Loucy (cell line): Measurements from ENCODE around the gene UNC79.

Experiments
- H2AFZ ChIP-seq: fragments of 200-600 bp; sonication (generic); 2 replicates; pipeline ENCODE4 v1.6.0; 2016; ENCODE audit warnings: antibody characterized with exemption, mild to moderate bottlenecking, low read length, moderate library complexity
- H3F3A ChIP-seq: fragments of 200-600 bp; 2 replicates; pipeline ENCODE4 v1.6.0; 2016; ENCODE audit warnings: antibody characterized with exemption, low read depth, mild to moderate bottlenecking
- H3K27me3 ChIP-seq: fragments of 200-600 bp; sonication (generic); 2 replicates; pipeline ENCODE4 v1.6.1; 2014; ENCODE audit warnings: low read length, mild to moderate bottlenecking; ENCODE audit not compliant: insufficient read depth, poor library complexity, severe bottlenecking
- H3K36me3 ChIP-seq: fragments of 200-600 bp; sonication (generic); 2 replicates; pipeline ENCODE4 v1.6.1; 2016; ENCODE audit warnings: low read length; ENCODE audit not compliant: insufficient read depth
- H3K4me1 ChIP-seq: fragments of 200-600 bp; sonication (generic); 2 replicates; pipeline ENCODE4 v1.5.1; 2014; ENCODE audit warnings: low read length, mild to moderate bottlenecking; ENCODE audit not compliant: insufficient read depth, poor library complexity, severe bottlenecking
- H3K4me2 ChIP-seq: fragments of 200-600 bp; sonication (generic); 2 replicates; pipeline ENCODE4 v1.6.0; 2014; ENCODE audit warnings: antibody characterized with exemption, low read length, low read depth, mild to moderate bottlenecking; ENCODE audit not compliant: poor library complexity, severe bottlenecking
- H3K4me3 ChIP-seq: fragments of 200-600 bp; sonication (generic); 2 replicates; pipeline ENCODE4 v1.5.1; 2014; ENCODE audit warnings: low read length, mild to moderate bottlenecking, mixed read lengths; ENCODE audit not compliant: poor library complexity, severe bottlenecking
- H3K79me2 ChIP-seq: fragments of 200-600 bp; sonication (generic); 2 replicates; pipeline ENCODE4 v1.6.1; 2014; ENCODE audit warnings: low read length; ENCODE audit not compliant: insufficient read depth
- H3K9ac ChIP-seq: fragments of 200-600 bp; sonication (generic); 2 replicates; pipeline ENCODE4 v1.6.0; 2014; ENCODE audit warnings: mild to moderate bottlenecking, low read depth, low read length, moderate library complexity; ENCODE audit not compliant: poor library complexity, severe bottlenecking
- H3K9me2 ChIP-seq: fragments of 200-600 bp; sonication (generic); replicated peaks from 2 replicates; pipeline ENCODE4 v1.6.1; 2016; ENCODE audit warnings: low read depth, low read length, mixed read lengths
- H3K9me3 ChIP-seq: fragments of 200-600 bp; sonication (generic); 2 replicates; pipeline ENCODE4 v1.6.1; 2014; ENCODE audit warnings: mild to moderate bottlenecking, antibody characterized with exemption, low read length, low read depth; ENCODE audit not compliant: insufficient read depth
- H4K20me1 ChIP-seq: fragments of 200-600 bp; sonication (generic); 2 replicates; pipeline ENCODE4 v1.6.0; 2014; ENCODE audit warnings: antibody characterized with exemption, low read length, mild to moderate bottlenecking; ENCODE audit not compliant: insufficient read depth, poor library complexity, severe bottlenecking
- EZH2phosphoT487 ChIP-seq: fragments of 200-600 bp; IDR thresholded peaks from 2 replicates; pipeline ENCODE4 v1.6.1; 2018; ENCODE audit warnings: antibody characterized with exemption, mild to moderate bottlenecking, moderate library complexity, borderline replicate concordance
- TF ChIP-seq, protein P1 (sequence below): fragments of 200-600 bp; sonication (generic); conservative IDR thresholded peaks from 2 replicates; pipeline ENCODE4 v1.5.1; 2014; ENCODE audit warnings: mild to moderate bottlenecking, antibody characterized with exemption, low read length

Gene UNC79

GRCh38 chr14:93533842-93534241, 103.1 kb downstream of the UNC79 start:
- H2AFZ ChIP-seq, result no peak overlapping the region
- peaks cover 3% of the 10 kb centered on the region for H3K4me1 ChIP-seq
- H3K9me3 ChIP-seq, result no peaks in the 10 kb centered on the region
- no peaks in the 10 kb centered on the region for H3K79me2 ChIP-seq
- TF ChIP-seq, protein P1, sequence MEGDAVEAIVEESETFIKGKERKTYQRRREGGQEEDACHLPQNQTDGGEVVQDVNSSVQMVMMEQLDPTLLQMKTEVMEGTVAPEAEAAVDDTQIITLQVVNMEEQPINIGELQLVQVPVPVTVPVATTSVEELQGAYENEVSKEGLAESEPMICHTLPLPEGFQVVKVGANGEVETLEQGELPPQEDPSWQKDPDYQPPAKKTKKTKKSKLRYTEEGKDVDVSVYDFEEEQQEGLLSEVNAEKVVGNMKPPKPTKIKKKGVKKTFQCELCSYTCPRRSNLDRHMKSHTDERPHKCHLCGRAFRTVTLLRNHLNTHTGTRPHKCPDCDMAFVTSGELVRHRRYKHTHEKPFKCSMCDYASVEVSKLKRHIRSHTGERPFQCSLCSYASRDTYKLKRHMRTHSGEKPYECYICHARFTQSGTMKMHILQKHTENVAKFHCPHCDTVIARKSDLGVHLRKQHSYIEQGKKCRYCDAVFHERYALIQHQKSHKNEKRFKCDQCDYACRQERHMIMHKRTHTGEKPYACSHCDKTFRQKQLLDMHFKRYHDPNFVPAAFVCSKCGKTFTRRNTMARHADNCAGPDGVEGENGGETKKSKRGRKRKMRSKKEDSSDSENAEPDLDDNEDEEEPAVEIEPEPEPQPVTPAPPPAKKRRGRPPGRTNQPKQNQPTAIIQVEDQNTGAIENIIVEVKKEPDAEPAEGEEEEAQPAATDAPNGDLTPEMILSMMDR, result no peak
- TF ChIP-seq EZH2phosphoT487, result no peak
- H3K36me3 ChIP-seq, result no peaks in the 10 kb centered on the region
- H3K9me2 ChIP-seq, result no peaks in the 10 kb centered on the region
- H3K4me2 ChIP-seq, result no peak overlapping the region
- no peak overlapping the region for H3K4me3 ChIP-seq
- no peak overlapping the region for H3K9ac ChIP-seq
- no peaks in the 10 kb centered on the region for H4K20me1 ChIP-seq
- no peaks in the 10 kb centered on the region for H3K27me3 ChIP-seq
- H3F3A ChIP-seq, result no peaks in the 10 kb centered on the region

DNA sequence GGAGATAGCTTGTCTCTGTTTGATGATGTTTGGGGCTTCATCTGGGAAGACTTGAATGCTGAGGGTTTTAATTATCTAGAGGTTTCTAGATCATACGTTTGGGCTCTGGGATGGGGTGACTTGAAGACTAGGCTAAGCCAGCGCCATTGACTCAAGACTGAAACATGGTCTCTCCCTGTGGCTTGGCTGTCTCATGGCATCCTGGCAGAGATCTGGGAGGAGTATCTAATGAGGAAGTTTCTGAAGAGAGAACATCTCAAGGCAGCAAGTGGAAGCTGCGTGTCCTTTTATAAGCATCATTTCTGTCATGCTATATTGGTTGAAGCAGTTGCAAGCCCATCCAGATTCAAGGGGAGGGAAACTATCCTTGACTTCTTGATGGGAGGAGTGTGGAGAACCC, 104.8 kb downstream of the UNC79 start:
- Histone ChIP-seq H3K27me3 (no peaks in the 10 kb centered on the region), H3K9ac (no peak overlapping the region), H3K4me2 (no peak overlapping the region), H2AFZ (no peak overlapping the region), H3K36me3 (no peaks in the 10 kb centered on the region), H4K20me1 (no peaks in the 10 kb centered on the region), H3K79me2 (no peaks in the 10 kb centered on the region), H3K4me3 (no peak overlapping the region), H3K9me3 (no peaks in the 10 kb centered on the region), H3K9me2 (no peaks in the 10 kb centered on the region), H3K4me1 (peaks cover 3% of the 10 kb centered on the region), H3F3A (no peaks in the 10 kb centered on the region)
- TF ChIP-seq, protein P1, result no peak

DNA sequence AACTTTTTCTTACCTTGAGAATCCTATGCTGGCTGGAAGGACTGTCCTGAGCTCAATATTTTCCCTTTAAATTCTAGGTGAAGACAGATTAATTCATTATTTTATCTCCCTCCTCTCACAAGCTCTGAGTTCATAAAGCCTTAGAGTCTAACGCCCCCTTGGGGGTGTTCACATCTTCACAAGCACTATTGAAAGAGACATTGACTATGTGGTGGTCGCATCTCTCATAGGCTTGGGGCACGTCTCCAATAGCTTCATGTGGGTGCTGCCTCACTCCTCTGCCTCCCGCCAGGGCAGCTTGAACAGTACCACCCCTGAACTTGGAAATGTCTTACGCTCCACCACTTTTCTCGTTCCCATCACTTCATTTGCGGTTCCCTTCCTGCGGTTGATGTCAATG, 106.2 kb downstream of the UNC79 start:
- no peak for TF ChIP-seq EZH2phosphoT487
- TF ChIP-seq, protein P1, result peak; percentile 69
- Histone ChIP-seq H4K20me1 (no peaks in the 10 kb centered on the region), H3F3A (no peaks in the 10 kb centered on the region), H3K36me3 (peaks cover 4% of the 10 kb centered on the region; the same call in 1 of the 2 replicates), H3K9me2 (no peaks in the 10 kb centered on the region), H3K9ac (no peak overlapping the region), H3K79me2 (no peaks in the 10 kb centered on the region), H3K4me1 (peaks cover 3% of the 10 kb centered on the region), H3K9me3 (no peaks in the 10 kb centered on the region), H3K27me3 (no peaks in the 10 kb centered on the region), H2AFZ (no peak overlapping the region), H3K4me2 (no peak overlapping the region), H3K4me3 (no peak overlapping the region)
